OCI-LY1 (cell line): Measurements from ENCODE around the gene LGALS12.

Experiments used
- CTCF ChIP-seq: fragments of 200-600 bp; sonication (generic), shearing (Covaris generic); IDR thresholded peaks from 2 replicates; pipeline ENCODE4 v1.5.1; 2017; ENCODE audit warnings: mild to moderate bottlenecking, antibody characterized with exemption, low read length, moderate library complexity, mixed read lengths
- EZH2 ChIP-seq: fragments of 200-600 bp; sonication (generic), shearing (Covaris generic); IDR thresholded peaks from 2 replicates; pipeline ENCODE4 v1.8.0; 2017; ENCODE audit warnings: borderline replicate concordance, mixed run types, mild to moderate bottlenecking, antibody characterized with exemption, low read length, moderate library complexity, mixed read lengths

DNA sequence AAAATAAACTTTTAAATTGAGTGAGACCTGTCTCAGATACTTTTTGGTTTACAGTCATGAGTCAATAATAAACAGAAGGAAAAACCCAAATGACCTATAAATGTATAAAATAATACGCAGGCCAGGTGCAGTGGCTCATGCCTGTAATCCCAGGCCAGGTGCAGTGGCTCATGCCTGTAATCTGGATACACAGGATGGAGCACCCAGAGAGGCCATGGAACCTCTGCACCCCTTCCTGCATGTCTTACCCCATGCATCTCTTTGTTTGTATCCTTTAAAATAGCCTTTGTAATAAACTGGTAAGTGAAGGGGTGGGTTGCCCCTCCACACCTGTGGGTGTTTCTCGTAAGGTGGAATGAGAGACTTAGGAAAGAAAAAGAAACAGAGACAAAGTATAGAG lies 21.8 kb downstream of the LGALS12 start:
- TF ChIP-seq CTCF = no peak
- no peak for TF ChIP-seq EZH2
